Activated T-helper 1 cell treated with anti-CD3 and anti-CD28 coated beads, Interleukin-12 subunit alpha, Interleukin-12 subunit beta, Interleukin-2, Interleukin-4 antibody, amounts not matched to agents 30 ng/mL and 10 ng/mL and 1 ng/mL, durations not matched to agents 14 hours and 24 hours and 36 hours (primary cell): ENCODE measurements around the gene MAPT. TPM values are rescaled to one million over a fixed set of nuclear protein-coding genes. Genes with fewer than 3 reads are reported as not detected.
"Not testable (repeated sequence)": the region's sequence is repeated elsewhere in the genome, so short reads cannot be mapped to it uniquely, and the experiment has no call there.

Experiments used
- DNase-seq: peaks from one replicate; pipeline ENCODE4 v3.0.0; 2021; ENCODE audit warnings: low spot score
- H3K27ac Mint-ChIP-seq: one replicate; pipeline ENCODE4 v1.8.0; 2021; ENCODE audit warnings: mild to moderate bottlenecking, mixed read lengths
- H3K27me3 Mint-ChIP-seq: one replicate; pipeline ENCODE4 v1.8.0; 2022; ENCODE audit warnings: mild to moderate bottlenecking, moderate library complexity, mixed read lengths; ENCODE audit not compliant: insufficient read depth
- H3K36me3 Mint-ChIP-seq: one replicate; pipeline ENCODE4 v1.8.0; 2021; ENCODE audit warnings: low read depth, mixed read lengths
- H3K4me1 Mint-ChIP-seq: one replicate; pipeline ENCODE4 v1.8.0; 2021; ENCODE audit warnings: low read depth, mixed read lengths
- H3K4me3 Mint-ChIP-seq: one replicate; pipeline ENCODE4 v1.8.0; 2021; ENCODE audit warnings: mild to moderate bottlenecking, moderate library complexity, mixed read lengths
- H3K9me3 Mint-ChIP-seq: one replicate; pipeline ENCODE4 v1.8.0; 2021; ENCODE audit warnings: mixed read lengths
- intact Hi-C: fragments of 100-400 bp; cut with micrococcal nuclease; formaldehyde crosslinking; loops from one replicate; pipeline ENCODE4 v1.15.1; 2024
- total RNA-seq: library from RNA; stranded (reverse); gene quantifications from 2 replicates; pipeline ENCODE4 v1.2.3, GENCODE V29; 2022

Gene MAPT
- total RNA-seq, 1 donor from 2014 or later, result 1.1 TPM

DNA sequence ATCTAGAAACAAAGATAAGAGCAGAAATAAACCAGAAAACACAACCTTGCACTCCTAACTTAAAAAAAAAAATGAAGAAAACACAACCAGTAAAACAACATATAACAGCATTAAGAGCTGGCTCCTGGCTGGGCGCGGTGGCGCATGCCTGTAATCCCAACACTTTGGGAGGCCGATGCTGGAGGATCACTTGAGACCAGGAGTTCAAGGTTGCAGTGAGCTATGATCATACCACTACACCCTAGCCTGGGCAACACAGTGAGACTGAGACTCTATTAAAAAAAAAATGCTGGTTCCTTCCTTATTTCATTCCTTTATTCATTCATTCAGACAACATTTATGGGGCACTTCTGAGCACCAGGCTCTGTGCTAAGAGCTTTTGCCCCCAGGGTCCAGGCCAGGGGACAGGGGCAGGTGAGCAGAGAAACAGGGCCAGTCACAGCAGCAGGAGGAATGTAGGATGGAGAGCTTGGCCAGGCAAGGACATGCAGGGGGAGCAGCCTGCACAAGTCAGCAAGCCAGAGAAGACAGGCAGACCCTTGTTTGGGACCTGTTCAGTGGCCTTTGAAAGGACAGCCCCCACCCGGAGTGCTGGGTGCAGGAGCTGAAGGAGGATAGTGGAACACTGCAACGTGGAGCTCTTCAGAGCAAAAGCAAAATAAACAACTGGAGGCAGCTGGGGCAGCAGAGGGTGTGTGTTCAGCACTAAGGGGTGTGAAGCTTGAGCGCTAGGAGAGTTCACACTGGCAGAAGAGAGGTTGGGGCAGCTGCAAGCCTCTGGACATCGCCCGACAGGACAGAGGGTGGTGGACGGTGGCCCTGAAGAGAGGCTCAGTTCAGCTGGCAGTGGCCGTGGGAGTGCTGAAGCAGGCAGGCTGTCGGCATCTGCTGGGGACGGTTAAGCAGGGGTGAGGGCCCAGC lies 107.3 kb downstream of the MAPT start:
- H3K4me1 Mint-ChIP-seq, result peaks cover 8% of the 10 kb centered on the region
- peaks cover 4% of the 10 kb centered on the region for H3K27me3 Mint-ChIP-seq
- no peak overlapping the region for H3K4me3 Mint-ChIP-seq
- no peak overlapping the region for H3K27ac Mint-ChIP-seq
- intact Hi-C loops, result loop anchor here (1.0 to 10.0 kb wide), 5 partner anchors 43 to 417 kb away; no protein-coding TSS in a partner anchor
- no peak for DNase-seq
- H3K9me3 Mint-ChIP-seq, result no peaks in the 10 kb centered on the region
- H3K36me3 Mint-ChIP-seq, result no peaks in the 10 kb centered on the region

DNA sequence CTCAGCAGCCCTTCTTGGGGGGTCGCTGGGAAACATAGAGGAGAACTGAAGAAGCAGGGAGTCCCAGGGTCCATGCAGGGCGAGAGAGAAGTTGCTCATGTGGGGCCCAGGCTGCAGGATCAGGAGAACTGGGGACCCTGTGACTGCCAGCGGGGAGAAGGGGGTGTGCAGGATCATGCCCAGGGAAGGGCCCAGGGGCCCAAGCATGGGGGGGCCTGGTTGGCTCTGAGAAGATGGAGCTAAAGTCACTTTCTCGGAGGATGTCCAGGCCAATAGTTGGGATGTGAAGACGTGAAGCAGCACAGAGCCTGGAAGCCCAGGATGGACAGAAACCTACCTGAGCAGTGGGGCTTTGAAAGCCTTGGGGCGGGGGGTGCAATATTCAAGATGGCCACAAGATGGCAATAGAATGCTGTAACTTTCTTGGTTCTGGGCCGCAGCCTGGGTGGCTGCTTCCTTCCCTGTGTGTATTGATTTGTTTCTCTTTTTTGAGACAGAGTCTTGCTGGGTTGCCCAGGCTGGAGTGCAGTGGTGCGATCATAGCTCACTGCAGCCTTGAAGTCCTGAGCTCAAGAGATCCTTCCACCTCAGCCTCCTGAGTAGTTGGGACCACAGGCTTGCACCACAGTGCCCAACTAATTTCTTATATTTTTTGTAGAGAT lies 108.1 kb downstream of the MAPT start:
- intact Hi-C loops, result loop anchor here (1.0 to 10.0 kb wide), 5 partner anchors 42 to 418 kb away; no protein-coding TSS in a partner anchor
- Mint-ChIP-seq H3K27me3 (peaks cover 6% of the 10 kb centered on the region), H3K4me1 (peaks cover 8% of the 10 kb centered on the region), H3K9me3 (no peaks in the 10 kb centered on the region), H3K4me3 (no peak overlapping the region), H3K36me3 (no peaks in the 10 kb centered on the region), H3K27ac (no peak overlapping the region)
- peak; percentile 63 for DNase-seq

DNA sequence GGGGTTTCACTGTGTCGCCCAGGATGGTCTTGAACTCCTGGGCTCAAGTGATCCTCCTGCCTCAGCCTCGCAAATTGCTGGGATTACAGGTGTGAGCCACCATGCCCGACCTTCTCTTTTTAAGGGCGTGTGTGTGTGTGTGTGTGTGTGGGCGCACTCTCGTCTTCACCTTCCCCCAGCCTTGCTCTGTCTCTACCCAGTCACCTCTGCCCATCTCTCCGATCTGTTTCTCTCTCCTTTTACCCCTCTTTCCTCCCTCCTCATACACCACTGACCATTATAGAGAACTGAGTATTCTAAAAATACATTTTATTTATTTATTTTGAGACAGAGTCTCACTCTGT lies 108.6 kb downstream of the MAPT start:
- Mint-ChIP-seq H3K36me3 (no peaks in the 10 kb centered on the region), H3K4me3 (no peak overlapping the region), H3K27me3 (peaks cover 6% of the 10 kb centered on the region), H3K4me1 (peaks cover 8% of the 10 kb centered on the region), H3K27ac (no peak overlapping the region), H3K9me3 (no peaks in the 10 kb centered on the region)
- intact Hi-C loops, result loop anchor here (1.0 to 10.0 kb wide), 5 partner anchors 42 to 418 kb away; no protein-coding TSS in a partner anchor
- no peak for DNase-seq

DNA sequence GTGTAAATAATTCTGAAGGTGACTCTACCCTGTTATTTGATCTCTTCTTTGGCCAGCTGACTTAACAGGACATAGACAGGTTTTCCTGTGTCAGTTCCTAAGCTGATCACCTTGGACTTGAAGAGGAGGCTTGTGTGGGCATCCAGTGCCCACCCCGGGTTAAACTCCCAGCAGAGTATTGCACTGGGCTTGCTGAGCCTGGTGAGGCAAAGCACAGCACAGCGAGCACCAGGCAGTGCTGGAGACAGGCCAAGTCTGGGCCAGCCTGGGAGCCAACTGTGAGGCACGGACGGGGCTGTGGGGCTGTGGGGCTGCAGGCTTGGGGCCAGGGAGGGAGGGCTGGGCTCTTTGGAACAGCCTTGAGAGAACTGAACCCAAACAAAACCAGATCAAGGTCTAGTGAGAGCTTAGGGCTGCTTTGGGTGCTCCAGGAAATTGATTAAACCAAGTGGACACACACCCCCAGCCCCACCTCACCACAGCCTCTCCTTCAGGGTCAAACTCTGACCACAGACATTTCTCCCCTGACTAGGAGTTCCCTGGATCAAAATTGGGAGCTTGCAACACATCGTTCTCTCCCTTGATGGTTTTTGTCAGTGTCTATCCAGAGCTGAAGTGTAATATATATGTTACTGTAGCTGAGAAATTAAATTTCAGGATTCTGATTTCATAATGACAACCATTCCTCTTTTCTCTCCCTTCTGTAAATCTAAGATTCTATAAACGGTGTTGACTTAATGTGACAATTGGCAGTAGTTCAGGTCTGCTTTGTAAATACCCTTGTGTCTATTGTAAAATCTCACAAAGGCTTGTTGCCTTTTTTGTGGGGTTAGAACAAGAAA lies 109.8 kb downstream of the MAPT start:
- no peaks in the 10 kb centered on the region for H3K36me3 Mint-ChIP-seq
- DNase-seq, result no peak
- peaks cover 8% of the 10 kb centered on the region for H3K4me1 Mint-ChIP-seq
- no peak overlapping the region for H3K4me3 Mint-ChIP-seq
- H3K27me3 Mint-ChIP-seq, result peaks cover 6% of the 10 kb centered on the region
- no peak overlapping the region for H3K27ac Mint-ChIP-seq
- no peaks in the 10 kb centered on the region for H3K9me3 Mint-ChIP-seq
- intact Hi-C loops, result loop anchor here (2.0 to 10.0 kb wide), 2 partner anchors 41 to 419 kb away; no protein-coding TSS in a partner anchor

DNA sequence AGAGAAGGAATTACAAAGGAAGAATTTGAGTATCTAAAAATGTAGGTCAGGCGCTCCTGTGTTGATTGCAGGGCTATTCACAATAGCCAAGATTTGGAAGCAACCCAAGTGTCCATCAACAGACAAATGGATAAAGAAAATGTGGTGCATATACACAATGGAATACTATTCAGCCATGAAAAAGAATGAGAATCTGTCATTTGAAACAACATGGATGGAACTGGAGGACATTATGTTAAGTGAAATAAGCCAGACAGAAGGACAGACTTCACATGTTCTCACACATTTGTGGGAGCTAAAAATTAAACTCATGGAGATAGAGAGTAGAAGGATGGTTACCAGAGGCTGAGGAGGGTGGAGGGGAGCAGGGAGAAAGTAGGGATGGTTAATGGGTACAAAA lies 111.7 kb downstream of the MAPT start:
- not testable (repeated sequence) for H3K36me3 Mint-ChIP-seq, H3K9me3 Mint-ChIP-seq, H3K4me1 Mint-ChIP-seq, H3K27me3 Mint-ChIP-seq, H3K27ac Mint-ChIP-seq, H3K4me3 Mint-ChIP-seq, DNase-seq
- intact Hi-C loops, result loop anchor here (10.0 kb wide), 1 partner anchor 421 kb away; no protein-coding TSS in a partner anchor

DNA sequence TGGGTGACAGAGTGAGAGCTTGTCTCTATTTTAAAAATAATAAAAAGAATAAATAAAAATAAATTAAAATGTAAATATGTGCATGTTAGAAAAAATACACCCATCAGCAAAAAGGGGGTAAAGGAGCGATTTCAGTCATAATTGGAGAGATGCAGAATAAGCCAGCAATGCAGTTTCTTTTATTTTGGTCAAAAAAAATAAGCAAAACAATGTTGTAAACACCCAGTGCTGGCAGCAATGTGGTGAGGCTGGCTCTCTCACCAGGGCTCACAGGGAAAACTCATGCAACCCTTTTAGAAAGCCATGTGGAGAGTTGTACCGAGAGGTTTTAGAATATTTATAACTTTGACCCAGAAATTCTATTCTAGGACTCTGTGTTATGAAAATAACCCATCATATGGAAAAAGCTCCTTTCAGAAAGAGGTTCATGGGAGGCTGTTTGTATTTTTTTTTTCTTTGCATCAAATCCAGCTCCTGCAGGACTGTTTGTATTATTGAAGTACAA lies 113.2 kb downstream of the MAPT start:
- Mint-ChIP-seq H3K4me3 (no peak overlapping the region), H3K36me3 (no peaks in the 10 kb centered on the region), H3K4me1 (peaks cover 5% of the 10 kb centered on the region), H3K9me3 (no peaks in the 10 kb centered on the region), H3K27me3 (peaks cover 4% of the 10 kb centered on the region), H3K27ac (no peak overlapping the region)
- DNase-seq, result no peak
- intact Hi-C loops, result loop anchor here (10.0 kb wide), 1 partner anchor 423 kb away; no protein-coding TSS in a partner anchor

DNA sequence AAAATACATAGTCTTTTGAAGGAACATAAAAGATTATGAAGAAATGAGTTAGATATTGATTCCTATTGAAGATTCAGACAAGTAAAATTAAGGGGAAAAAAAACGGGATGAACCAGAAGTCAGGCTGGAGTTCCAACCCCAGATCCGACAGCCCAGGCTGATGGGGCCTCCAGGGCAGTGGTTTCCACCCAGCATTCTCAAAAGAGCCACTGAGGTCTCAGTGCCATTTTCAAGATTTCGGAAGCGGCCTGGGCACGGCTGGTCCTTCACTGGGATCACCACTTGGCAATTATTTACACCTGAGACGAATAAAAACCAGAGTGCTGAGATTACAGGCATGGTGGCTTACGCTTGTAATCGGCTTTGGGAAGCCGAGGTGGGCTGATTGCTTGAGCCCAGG lies 114.2 kb downstream of the MAPT start:
- intact Hi-C loops, result loop anchor here (10.0 kb wide), 1 partner anchor 424 kb away; no protein-coding TSS in a partner anchor
- peaks cover 4% of the 10 kb centered on the region for H3K27me3 Mint-ChIP-seq
- no peaks in the 10 kb centered on the region for H3K9me3 Mint-ChIP-seq
- no peak overlapping the region for H3K4me3 Mint-ChIP-seq
- H3K27ac Mint-ChIP-seq, result no peak overlapping the region
- no peaks in the 10 kb centered on the region for H3K36me3 Mint-ChIP-seq
- no peaks in the 10 kb centered on the region for H3K4me1 Mint-ChIP-seq
- no peak for DNase-seq

DNA sequence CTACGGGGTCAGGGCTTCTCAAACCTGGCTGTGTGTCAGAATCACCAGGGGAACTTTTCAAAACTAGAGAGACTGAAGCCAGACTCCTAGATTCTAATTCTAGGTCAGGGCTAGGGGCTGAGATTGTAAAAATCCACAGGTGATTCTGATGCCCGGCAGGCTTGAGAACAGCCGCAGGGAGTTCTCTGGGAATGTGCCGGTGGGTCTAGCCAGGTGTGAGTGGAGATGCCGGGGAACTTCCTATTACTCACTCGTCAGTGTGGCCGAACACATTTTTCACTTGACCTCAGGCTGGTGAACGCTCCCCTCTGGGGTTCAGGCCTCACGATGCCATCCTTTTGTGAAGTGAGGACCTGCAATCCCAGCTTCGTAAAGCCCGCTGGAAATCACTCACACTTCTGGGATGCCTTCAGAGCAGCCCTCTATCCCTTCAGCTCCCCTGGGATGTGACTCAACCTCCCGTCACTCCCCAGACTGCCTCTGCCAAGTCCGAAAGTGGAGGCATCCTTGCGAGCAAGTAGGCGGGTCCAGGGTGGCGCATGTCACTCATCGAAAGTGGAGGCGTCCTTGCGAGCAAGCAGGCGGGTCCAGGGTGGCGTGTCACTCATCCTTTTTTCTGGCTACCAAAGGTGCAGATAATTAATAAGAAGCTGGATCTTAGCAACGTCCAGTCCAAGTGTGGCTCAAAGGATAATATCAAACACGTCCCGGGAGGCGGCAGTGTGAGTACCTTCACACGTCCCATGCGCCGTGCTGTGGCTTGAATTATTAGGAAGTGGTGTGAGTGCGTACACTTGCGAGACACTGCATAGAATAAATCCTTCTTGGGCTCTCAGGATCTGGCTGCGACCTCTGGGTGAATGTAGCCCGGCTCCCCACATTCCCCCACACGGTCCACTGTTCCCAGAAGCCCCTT lies 115.6 kb downstream of the MAPT start:
- Mint-ChIP-seq H3K9me3 (no peaks in the 10 kb centered on the region), H3K27me3 (peaks cover 4% of the 10 kb centered on the region), H3K4me3 (no peak overlapping the region), H3K27ac (no peak overlapping the region), H3K36me3 (no peaks in the 10 kb centered on the region), H3K4me1 (no peaks in the 10 kb centered on the region)
- intact Hi-C loops, result loop anchor here (10.0 kb wide), 1 partner anchor 425 kb away; no protein-coding TSS in a partner anchor
- DNase-seq, result no peak

DNA sequence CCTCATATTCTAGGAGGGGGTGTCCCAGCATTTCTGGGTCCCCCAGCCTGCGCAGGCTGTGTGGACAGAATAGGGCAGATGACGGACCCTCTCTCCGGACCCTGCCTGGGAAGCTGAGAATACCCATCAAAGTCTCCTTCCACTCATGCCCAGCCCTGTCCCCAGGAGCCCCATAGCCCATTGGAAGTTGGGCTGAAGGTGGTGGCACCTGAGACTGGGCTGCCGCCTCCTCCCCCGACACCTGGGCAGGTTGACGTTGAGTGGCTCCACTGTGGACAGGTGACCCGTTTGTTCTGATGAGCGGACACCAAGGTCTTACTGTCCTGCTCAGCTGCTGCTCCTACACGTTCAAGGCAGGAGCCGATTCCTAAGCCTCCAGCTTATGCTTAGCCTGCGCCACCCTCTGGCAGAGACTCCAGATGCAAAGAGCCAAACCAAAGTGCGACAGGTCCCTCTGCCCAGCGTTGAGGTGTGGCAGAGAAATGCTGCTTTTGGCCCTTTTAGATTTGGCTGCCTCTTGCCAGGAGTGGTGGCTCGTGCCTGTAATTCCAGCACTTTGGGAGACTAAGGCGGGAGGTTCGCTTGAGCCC lies 116.3 kb downstream of the MAPT start:
- no peak overlapping the region for H3K4me3 Mint-ChIP-seq
- H3K27me3 Mint-ChIP-seq, result peaks cover 4% of the 10 kb centered on the region
- H3K36me3 Mint-ChIP-seq, result no peaks in the 10 kb centered on the region
- DNase-seq, result no peak
- no peak overlapping the region for H3K27ac Mint-ChIP-seq
- intact Hi-C loops, result no loop called here
- H3K9me3 Mint-ChIP-seq, result no peaks in the 10 kb centered on the region
- H3K4me1 Mint-ChIP-seq, result no peaks in the 10 kb centered on the region

DNA sequence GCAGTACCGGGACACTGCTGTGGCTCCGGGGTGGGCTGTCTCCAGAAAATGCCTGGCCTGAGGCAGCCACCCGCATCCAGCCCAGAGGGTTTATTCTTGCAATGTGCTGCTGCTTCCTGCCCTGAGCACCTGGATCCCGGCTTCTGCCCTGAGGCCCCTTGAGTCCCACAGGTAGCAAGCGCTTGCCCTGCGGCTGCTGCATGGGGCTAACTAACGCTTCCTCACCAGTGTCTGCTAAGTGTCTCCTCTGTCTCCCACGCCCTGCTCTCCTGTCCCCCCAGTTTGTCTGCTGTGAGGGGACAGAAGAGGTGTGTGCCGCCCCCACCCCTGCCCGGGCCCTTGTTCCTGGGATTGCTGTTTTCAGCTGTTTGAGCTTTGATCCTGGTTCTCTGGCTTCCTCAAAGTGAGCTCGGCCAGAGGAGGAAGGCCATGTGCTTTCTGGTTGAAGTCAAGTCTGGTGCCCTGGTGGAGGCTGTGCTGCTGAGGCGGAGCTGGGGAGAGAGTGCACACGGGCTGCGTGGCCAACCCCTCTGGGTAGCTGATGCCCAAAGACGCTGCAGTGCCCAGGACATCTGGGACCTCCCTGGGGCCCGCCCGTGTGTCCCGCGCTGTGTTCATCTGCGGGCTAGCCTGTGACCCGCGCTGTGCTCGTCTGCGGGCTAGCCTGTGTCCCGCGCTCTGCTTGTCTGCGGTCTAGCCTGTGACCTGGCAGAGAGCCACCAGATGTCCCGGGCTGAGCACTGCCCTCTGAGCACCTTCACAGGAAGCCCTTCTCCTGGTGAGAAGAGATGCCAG lies 117.6 kb downstream of the MAPT start:
- no peak overlapping the region for H3K27ac Mint-ChIP-seq
- no peaks in the 10 kb centered on the region for H3K36me3 Mint-ChIP-seq
- no peak overlapping the region for H3K4me3 Mint-ChIP-seq
- H3K4me1 Mint-ChIP-seq, result no peaks in the 10 kb centered on the region
- H3K27me3 Mint-ChIP-seq, result peaks cover 4% of the 10 kb centered on the region
- no peaks in the 10 kb centered on the region for H3K9me3 Mint-ChIP-seq
- DNase-seq, result no peak
- intact Hi-C loops, result no loop called here
